T47D (cell line): ENCODE data around the gene SYTL1.
A peak's percentile ranks its signal among the peaks of the same experiment; 100 is the strongest.
"Not testable (repeated sequence)": the region's sequence is repeated elsewhere in the genome, so short reads cannot be mapped to it uniquely, and the experiment has no call there.

Experiments used
- DNase-seq, 2 experiments: peaks; one replicate each; pipeline versions ENCODE4 v3.0.0 to v3.0.0-alpha.2; 2011 to 2012; ENCODE audit warnings: low read depth in 1 of 2, low spot score in 1 of 2
- JUND ChIP-seq: IDR thresholded peaks from 2 replicates; pipeline ENCODE4 v1.6.1; 2012; ENCODE audit warnings: low read depth
- in situ Hi-C: cut with HindIII; loops from 2 replicates; pipeline ENCODE4 v1.10.0; 2016; ENCODE audit warnings: low sequenced_read_pairs, low pct_unique_long_range_greater_than_20kb

SYTL1 gene

GRCh38 chr1:27374362-27375086, 32.7 kb downstream of the SYTL1 start, which contains the start of gene FCN3:
FCN3 (minus strand) TSS chr1:27374824; CDS start chr1:27374818, 6 bp downstream.
- no peak for DNase-seq
- TF ChIP-seq JUND = no peak
- in situ Hi-C loops = no loop called here

GRCh38 chr1:27377760-27378495, 36.1 kb downstream of the SYTL1 start:
- in situ Hi-C loops = no loop called here
- no peak for DNase-seq
- TF ChIP-seq JUND = no peak

- no peak for TF ChIP-seq JUND
- in situ Hi-C loops = no loop called here
- no peak for DNase-seq
Observed at GRCh38 chr1:27379564-27380122, 37.8 kb downstream of the SYTL1 start.

- TF ChIP-seq JUND = no peak
- DNase-seq = no peak
- in situ Hi-C loops = no loop called here
Observed at GRCh38 chr1:27380224-27380623, 38.4 kb downstream of the SYTL1 start.

GRCh38 chr1:27380766-27381733, 39.2 kb downstream of the SYTL1 start:
- no peak for TF ChIP-seq JUND
- in situ Hi-C loops = no loop called here
- DNase-seq = no peak

- in situ Hi-C loops = no loop called here
- no peak for TF ChIP-seq JUND
- no peak for DNase-seq
Observed at GRCh38 chr1:27381969-27382762, 40.3 kb downstream of the SYTL1 start.

- no peak for TF ChIP-seq JUND
- in situ Hi-C loops = no loop called here
- peak; percentile 73 to 75 for DNase-seq
Observed at GRCh38 chr1:27383039-27383605, 41.3 kb downstream of the SYTL1 start, which contains the start of gene CD164L2. CD164L2 (minus strand) TSS chr1:27383333; CDS start chr1:27383239, 94 bp downstream.

GRCh38 chr1:27383661-27384060, 41.8 kb downstream of the SYTL1 start:
- no peak for TF ChIP-seq JUND
- DNase-seq = no peak
- in situ Hi-C loops = no loop called here

- in situ Hi-C loops, DNase-seq: not testable (repeated sequence)
Observed at GRCh38 chr1:27384797-27385196, 43.0 kb downstream of the SYTL1 start.

GRCh38 chr1:27388337-27389005, 46.6 kb downstream of the SYTL1 start:
- no peak for TF ChIP-seq JUND
- DNase-seq = peak; percentile 50 to 79
- in situ Hi-C loops = no loop called here
